Fibroblast of lung (primary cell): ENCODE measurements around the gene DOK5. TPM values are rescaled to one million over a fixed set of nuclear protein-coding genes. Genes with fewer than 3 reads are reported as not detected.

Source experiments
- DNase-seq, 2 donors: peaks; one replicate each; pipeline versions ENCODE4 v3.0.0 to v3.0.0-alpha.2; 2010; ENCODE audit warnings: low read depth in 2 of 2
- H2AFZ ChIP-seq: 2 replicates; pipeline ENCODE4 v1.5.1; 2012; ENCODE audit warnings: low read length, control low read depth, inconsistent platforms
- H3K27ac ChIP-seq: 2 replicates; pipeline ENCODE4 v1.5.1; 2011; ENCODE audit warnings: low read length, control low read depth; ENCODE audit not compliant: insufficient read depth
- H3K27me3 ChIP-seq: 2 replicates; pipeline ENCODE4 v1.5.1; 2011; ENCODE audit warnings: mild to moderate bottlenecking, low read length; ENCODE audit not compliant: control insufficient read depth, insufficient read depth
- H3K36me3 ChIP-seq: 2 replicates; pipeline ENCODE4 v1.5.1; 2011; ENCODE audit warnings: low read length; ENCODE audit not compliant: control insufficient read depth, insufficient read depth
- H3K4me1 ChIP-seq: 2 replicates; pipeline ENCODE4 v1.5.1; 2011; ENCODE audit warnings: low read length; ENCODE audit not compliant: control insufficient read depth, insufficient read depth; ENCODE audit errors: extremely low read depth
- H3K4me2 ChIP-seq: 2 replicates; pipeline ENCODE4 v1.5.1; 2011; ENCODE audit warnings: low read length, control low read depth; ENCODE audit not compliant: insufficient read depth; ENCODE audit errors: extremely low read depth
- H3K4me3 ChIP-seq, 4 experiments: fragments of 200-600 bp in 1 of 4; sonication (generic) in 1 of 4; replicated peaks in 1 of 4; 2 replicates each; pipeline ENCODE4 v1.5.1; 2011 to 2016; ENCODE audit warnings: low read length in 4 of 4, low read depth in 3 of 4, mild to moderate bottlenecking in 3 of 4, control low read depth in 2 of 4, inconsistent platforms in 1 of 4, mixed read lengths in 1 of 4; ENCODE audit not compliant: insufficient read depth in 1 of 4; ENCODE audit errors: control extremely low read depth in 1 of 4
- H3K79me2 ChIP-seq: 2 replicates; pipeline ENCODE4 v1.5.1; 2012; ENCODE audit warnings: mild to moderate bottlenecking, low read length, inconsistent platforms; ENCODE audit not compliant: control insufficient read depth, insufficient read depth
- H3K9ac ChIP-seq: 2 replicates; pipeline ENCODE4 v1.5.1; 2011; ENCODE audit warnings: mild to moderate bottlenecking, low read length, control low read depth; ENCODE audit not compliant: insufficient read depth
- H3K9me3 ChIP-seq: 2 replicates; pipeline ENCODE4 v1.5.1; 2012; ENCODE audit warnings: low read depth, low read length; ENCODE audit not compliant: control insufficient read depth, insufficient read depth
- H4K20me1 ChIP-seq: 2 replicates; pipeline ENCODE4 v1.5.1; 2011; ENCODE audit warnings: low read length; ENCODE audit not compliant: control insufficient read depth, insufficient read depth; ENCODE audit errors: extremely low read depth
- EZH2 ChIP-seq: IDR thresholded peaks from 2 replicates; pipeline ENCODE4 v1.5.1; 2012; ENCODE audit warnings: low read length, control low read depth, mild to moderate bottlenecking; ENCODE audit errors: missing control alignments
- polyA plus RNA-seq, 2 donors: library from polyadenylated mRNA; depleted of rRNA in 1 of 2; stranded (reverse) in 1 of 2; unstranded in 1 of 2; fragments of >200 nt; gene quantifications; 2 replicates each; pipeline ENCODE4 v1.2.1, GENCODE V29; 2011 to 2012; ENCODE audit warnings: missing spikeins in 1 of 2
- total RNA-seq: library from RNA; depleted of rRNA; stranded (reverse); fragments of >200 nt; gene quantifications from 2 replicates; pipeline ENCODE4 v1.2.1, GENCODE V29; 2014
- TF ChIP-seq, protein P1 (sequence below), 2 donors: IDR thresholded peaks in 1 of 2; conservative IDR thresholded peaks in 1 of 2; 1 replicate in 1 of 2; 2 replicates in 1 of 2; pipeline ENCODE4 v1.5.1; 2011 to 2012; ENCODE audit warnings: low read length in 2 of 2, control low read depth in 1 of 2, inconsistent platforms in 1 of 2, low read depth in 1 of 2, mild to moderate bottlenecking in 1 of 2

Gene DOK5
- total and polyA plus RNA-seq, 2 donors (not counting 1 experiment from before 2014, with no cell fraction given), result 13.5 to 19.2 TPM

DNA sequence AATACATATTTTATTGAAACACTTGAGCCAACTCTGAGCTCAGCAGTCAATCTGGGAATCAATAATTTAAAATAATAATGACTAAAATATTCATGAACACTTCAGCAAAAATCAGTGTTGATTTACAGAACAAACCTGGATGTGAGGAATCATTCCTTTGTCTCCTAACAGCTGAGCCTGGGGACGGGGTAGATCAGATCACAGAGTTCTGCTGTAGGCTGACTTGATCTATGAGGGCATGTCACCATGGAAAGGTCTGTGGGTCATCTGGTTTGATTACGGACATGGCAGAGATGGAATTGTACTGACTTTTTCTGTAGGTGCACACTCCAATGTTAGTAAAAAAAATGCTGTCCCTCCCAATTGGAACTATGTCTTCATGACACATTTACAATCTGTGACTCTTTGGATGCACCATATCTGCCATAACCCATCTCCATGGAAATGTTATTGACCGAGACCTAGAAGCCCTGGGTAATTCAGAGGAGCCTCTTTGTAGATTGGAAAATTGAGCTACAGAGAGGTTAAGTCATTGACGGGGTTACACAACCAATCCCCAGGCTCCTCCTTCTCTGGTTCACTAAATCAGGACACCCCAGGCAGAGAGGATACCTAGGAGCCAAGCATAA is 114.1 kb downstream of the DOK5 start:
- Histone ChIP-seq H3K4me3 (no peak overlapping the region), H3K9me3 (no peaks in the 10 kb centered on the region), H4K20me1 (no peaks in the 10 kb centered on the region), H3K27ac (no peak overlapping the region), H3K27me3 (no peaks in the 10 kb centered on the region), H3K36me3 (no peaks in the 10 kb centered on the region), H3K9ac (no peak overlapping the region), H2AFZ (no peak overlapping the region), H3K4me2 (no peak overlapping the region), H3K4me1 (no peaks in the 10 kb centered on the region), H3K79me2 (no peaks in the 10 kb centered on the region)
- no peak for DNase-seq
- TF ChIP-seq EZH2, result no peak
- TF ChIP-seq, protein P1, sequence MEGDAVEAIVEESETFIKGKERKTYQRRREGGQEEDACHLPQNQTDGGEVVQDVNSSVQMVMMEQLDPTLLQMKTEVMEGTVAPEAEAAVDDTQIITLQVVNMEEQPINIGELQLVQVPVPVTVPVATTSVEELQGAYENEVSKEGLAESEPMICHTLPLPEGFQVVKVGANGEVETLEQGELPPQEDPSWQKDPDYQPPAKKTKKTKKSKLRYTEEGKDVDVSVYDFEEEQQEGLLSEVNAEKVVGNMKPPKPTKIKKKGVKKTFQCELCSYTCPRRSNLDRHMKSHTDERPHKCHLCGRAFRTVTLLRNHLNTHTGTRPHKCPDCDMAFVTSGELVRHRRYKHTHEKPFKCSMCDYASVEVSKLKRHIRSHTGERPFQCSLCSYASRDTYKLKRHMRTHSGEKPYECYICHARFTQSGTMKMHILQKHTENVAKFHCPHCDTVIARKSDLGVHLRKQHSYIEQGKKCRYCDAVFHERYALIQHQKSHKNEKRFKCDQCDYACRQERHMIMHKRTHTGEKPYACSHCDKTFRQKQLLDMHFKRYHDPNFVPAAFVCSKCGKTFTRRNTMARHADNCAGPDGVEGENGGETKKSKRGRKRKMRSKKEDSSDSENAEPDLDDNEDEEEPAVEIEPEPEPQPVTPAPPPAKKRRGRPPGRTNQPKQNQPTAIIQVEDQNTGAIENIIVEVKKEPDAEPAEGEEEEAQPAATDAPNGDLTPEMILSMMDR (conservative IDR thresholded peaks at IDR 0.05 in 1 of 2, IDR thresholded peaks at IDR 0.05 in 1 of 2; ENCODE audit: low read depth in 1 of 2, low read length in 2 of 2), result no peak

DNA sequence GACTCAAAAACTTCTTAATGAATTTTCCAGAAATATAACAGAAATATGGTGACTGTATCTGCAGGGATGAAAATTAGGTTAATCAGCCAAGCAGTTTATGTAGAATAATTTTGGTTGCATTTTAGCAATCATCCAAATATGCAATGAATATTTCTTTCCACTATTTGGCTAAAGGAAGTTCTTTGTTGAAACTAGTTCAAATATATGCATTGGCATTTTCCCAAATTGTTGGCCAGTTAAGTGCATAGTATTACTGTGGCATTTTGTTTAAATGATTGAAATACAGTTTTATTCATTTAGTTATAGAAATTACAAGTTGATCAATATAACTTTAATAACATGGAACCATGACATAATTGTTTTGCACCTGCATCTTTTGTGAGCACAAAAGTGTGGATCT is 115.5 kb downstream of the DOK5 start:
- no peaks in the 10 kb centered on the region for H3K4me1 ChIP-seq
- no peaks in the 10 kb centered on the region for H3K36me3 ChIP-seq
- no peaks in the 10 kb centered on the region for H3K9me3 ChIP-seq
- TF ChIP-seq, protein P1 (conservative IDR thresholded peaks at IDR 0.05 in 1 of 2, IDR thresholded peaks at IDR 0.05 in 1 of 2; ENCODE audit: low read depth in 1 of 2, low read length in 2 of 2), result no peak
- no peak for TF ChIP-seq EZH2
- H3K9ac ChIP-seq, result no peak overlapping the region
- no peaks in the 10 kb centered on the region for H3K79me2 ChIP-seq
- no peak overlapping the region for H3K4me3 ChIP-seq
- H3K27ac ChIP-seq, result no peak overlapping the region
- H3K4me2 ChIP-seq, result no peak overlapping the region
- DNase-seq, result peak; percentile 2 to 4
- no peaks in the 10 kb centered on the region for H4K20me1 ChIP-seq
- no peaks in the 10 kb centered on the region for H3K27me3 ChIP-seq
- H2AFZ ChIP-seq, result no peak overlapping the region

DNA sequence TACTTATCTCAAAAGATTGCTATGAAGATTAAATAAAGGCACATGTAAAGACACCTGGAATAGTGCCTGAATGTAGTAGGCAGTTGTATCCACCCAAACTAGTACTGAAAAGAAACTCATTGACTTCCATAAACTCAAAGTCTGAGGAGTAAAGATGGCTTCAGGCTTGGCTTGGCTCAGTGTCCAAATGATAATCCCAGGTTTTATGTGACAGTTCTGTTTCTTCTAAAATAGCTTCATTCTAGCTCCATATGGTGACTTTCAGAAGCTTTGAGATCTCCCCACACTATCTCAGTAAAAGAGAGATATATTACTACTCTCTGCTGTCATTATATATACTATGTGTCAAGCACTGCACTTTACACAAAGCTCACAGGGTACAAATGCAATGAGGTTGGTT is 121.3 kb downstream of the DOK5 start:
- Histone ChIP-seq H3K4me1 (no peaks in the 10 kb centered on the region), H3K4me2 (no peak overlapping the region), H3K4me3 (no peak overlapping the region), H3K27ac (no peak overlapping the region), H4K20me1 (no peaks in the 10 kb centered on the region), H3K27me3 (no peaks in the 10 kb centered on the region), H3K9ac (no peak overlapping the region), H3K36me3 (no peaks in the 10 kb centered on the region), H3K79me2 (no peaks in the 10 kb centered on the region), H3K9me3 (no peaks in the 10 kb centered on the region), H2AFZ (no peak overlapping the region)
- DNase-seq, result no peak
- TF ChIP-seq EZH2, result no peak
- TF ChIP-seq, protein P1 (conservative IDR thresholded peaks at IDR 0.05 in 1 of 2, IDR thresholded peaks at IDR 0.05 in 1 of 2; ENCODE audit: low read depth in 1 of 2, low read length in 2 of 2), result no peak
